Measurements from ENCODE around the gene NACC1. TPM values are rescaled to one million over a fixed set of nuclear protein-coding genes. Genes with fewer than 3 reads are reported as not detected.

Gene NACC1
- total RNA-seq, 1 donor from 2014 or later = 103 TPM

DNA sequence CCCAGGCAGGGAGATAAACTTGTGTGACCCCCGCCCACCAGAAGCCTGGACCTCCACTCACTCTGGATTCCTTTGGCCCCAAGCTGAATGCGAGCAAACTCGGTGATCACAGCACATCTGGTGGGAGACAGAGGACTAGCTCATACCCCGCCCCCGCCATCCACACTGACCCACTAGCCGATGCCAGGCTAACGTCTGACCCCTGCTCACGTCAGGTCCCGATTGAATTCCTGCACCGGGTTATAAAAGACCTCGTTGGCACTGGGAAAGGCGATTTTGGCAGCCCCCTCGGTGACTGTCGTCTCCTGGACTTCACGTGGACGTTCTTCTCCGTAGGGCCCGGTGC lies 2.2 kb upstream of the NACC1 start:
- DNase-seq (ENCODE audit: low spot score, unreplicated experiment) = no peak
- Mint-ChIP-seq H3K27ac (peak overlapping the region; percentile 99), H3K4me3 (ENCODE audit: low read depth) (peak overlapping the region; percentile 96), H3K36me3 (ENCODE audit: insufficient read depth) (no peaks in the 10 kb centered on the region), H3K9me3 (ENCODE audit: low read depth) (no peaks in the 10 kb centered on the region), H3K4me1 (ENCODE audit: low read depth) (peaks cover 18% of the 10 kb centered on the region), H3K27me3 (no peaks in the 10 kb centered on the region)
- no peak for TF ChIP-seq CTCF (IDR thresholded peaks at IDR 0.05; ENCODE audit: unreplicated experiment)

DNA sequence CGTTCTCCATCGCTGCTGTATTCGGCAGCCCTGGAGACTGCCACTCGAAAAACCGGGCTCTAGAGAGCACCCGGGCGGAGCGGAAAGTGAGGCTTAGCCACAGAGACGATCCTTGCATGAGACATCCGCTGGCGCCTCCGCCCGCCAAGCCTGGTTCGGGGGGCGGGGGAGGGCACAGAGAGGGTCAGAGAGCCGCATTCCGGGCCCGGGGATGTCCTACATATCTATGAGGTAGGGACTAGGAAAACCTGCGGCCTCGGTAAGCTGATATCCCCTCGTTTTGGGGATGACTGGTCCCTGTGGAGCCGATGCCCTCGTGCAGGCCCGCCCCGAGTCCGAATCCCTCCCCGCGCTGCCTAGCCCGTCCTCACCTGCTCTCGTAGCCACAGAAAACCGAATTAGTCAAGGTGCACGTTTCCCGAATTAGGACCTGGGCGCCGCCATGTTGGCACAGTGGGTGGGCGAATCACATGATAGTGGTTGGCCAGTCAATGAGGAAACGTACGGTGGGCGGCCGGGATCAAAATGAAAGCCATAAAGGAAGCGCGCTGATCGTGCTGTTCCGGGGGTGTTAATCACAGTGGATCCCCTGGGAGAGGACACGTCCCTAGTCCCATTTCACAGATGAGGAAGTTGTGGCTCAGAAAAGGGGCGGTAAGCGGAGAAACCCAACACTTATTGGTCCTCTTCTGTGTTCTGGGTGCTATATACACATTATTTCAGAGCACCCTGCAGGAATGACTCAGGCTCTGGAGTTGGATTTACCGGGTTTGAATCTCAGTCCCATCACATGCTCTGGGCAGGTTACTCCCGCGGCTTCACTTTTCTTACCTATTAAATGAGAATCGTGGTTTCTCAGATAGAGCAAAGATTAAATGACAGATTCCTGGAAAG lies 1.5 kb upstream of the NACC1 start, which contains the start of gene TRMT1:
Gene TRMT1, minus strand, starts transcription at position 459 of the 894 bp plus-strand sequence. Its CDS starts 341 bp downstream, at position 118.
- H3K36me3 Mint-ChIP-seq (ENCODE audit: insufficient read depth) = no peaks in the 10 kb centered on the region
- peaks cover 19% of the 10 kb centered on the region for H3K4me1 Mint-ChIP-seq (ENCODE audit: low read depth)
- H3K4me3 Mint-ChIP-seq (ENCODE audit: low read depth) = peak within 1 kb of the TSS; percentile 96
- peak; percentile 73 for DNase-seq (ENCODE audit: low spot score, unreplicated experiment)
- TF ChIP-seq CTCF (IDR thresholded peaks at IDR 0.05; ENCODE audit: unreplicated experiment) = no peak
- H3K27ac Mint-ChIP-seq = peak within 1 kb of the TSS; percentile 99
- H3K27me3 Mint-ChIP-seq = no peaks in the 10 kb centered on the region
- H3K9me3 Mint-ChIP-seq (ENCODE audit: low read depth) = no peaks in the 10 kb centered on the region

GRCh38 chr19:13117176-13117771 lies 790 bp upstream of the NACC1 start:
- Mint-ChIP-seq H3K27me3 (no peaks in the 10 kb centered on the region), H3K27ac (peak overlapping the region; percentile 99), H3K4me3 (ENCODE audit: low read depth) (peak overlapping the region; percentile 96), H3K4me1 (ENCODE audit: low read depth) (peaks cover 22% of the 10 kb centered on the region), H3K9me3 (ENCODE audit: low read depth) (no peaks in the 10 kb centered on the region), H3K36me3 (ENCODE audit: insufficient read depth) (peaks cover 2% of the 10 kb centered on the region)
- DNase-seq (ENCODE audit: low spot score, unreplicated experiment) = no peak
- no peak for TF ChIP-seq CTCF (IDR thresholded peaks at IDR 0.05; ENCODE audit: unreplicated experiment)

DNA sequence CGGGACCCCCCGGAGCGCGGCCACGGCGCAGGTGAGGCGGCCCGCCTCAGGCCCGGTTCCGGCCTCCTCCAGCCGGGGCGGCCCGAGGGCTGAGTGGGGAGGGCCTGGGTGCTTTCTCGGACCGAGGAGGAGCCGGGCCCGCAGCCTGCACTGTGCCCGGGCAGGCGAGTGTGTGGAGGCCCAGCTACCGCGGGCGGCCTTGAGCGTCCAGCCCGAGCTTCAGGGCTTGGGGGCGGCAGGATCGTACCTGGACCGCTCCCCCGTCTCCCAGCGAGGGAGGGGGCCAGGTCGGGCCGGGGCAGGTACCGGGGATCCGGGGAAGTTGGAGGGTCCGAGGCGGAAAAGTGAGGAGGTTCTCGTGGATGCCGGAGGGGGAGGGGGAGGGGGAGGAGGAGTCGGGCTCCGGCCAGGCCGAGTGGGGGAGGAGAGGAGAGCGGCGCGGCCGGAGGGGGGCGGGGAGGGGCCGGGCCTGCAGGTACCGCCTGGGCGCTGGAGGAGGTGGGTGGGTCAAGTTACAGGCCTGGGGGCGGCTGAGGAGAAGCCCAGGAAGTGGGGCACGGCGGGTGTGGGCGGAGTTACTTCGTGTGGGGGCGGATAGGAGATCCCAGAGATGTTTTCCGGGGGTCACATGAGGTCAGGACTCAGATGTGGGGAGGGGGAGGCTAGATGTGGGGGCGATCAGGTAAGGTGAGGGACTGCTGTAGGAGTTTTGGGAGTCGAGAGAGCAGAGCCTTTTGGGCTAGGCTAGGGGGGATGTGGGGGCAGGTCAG lies 545 bp downstream of the NACC1 start:
- peak; percentile 50 for DNase-seq (ENCODE audit: low spot score, unreplicated experiment)
- TF ChIP-seq CTCF (IDR thresholded peaks at IDR 0.05; ENCODE audit: unreplicated experiment) = no peak
- peaks cover 2% of the 10 kb centered on the region for H3K36me3 Mint-ChIP-seq (ENCODE audit: insufficient read depth)
- no peaks in the 10 kb centered on the region for H3K27me3 Mint-ChIP-seq
- H3K4me3 Mint-ChIP-seq (ENCODE audit: low read depth) = peak overlapping the region; percentile 77
- H3K27ac Mint-ChIP-seq = peak overlapping the region; percentile 79
- no peaks in the 10 kb centered on the region for H3K9me3 Mint-ChIP-seq (ENCODE audit: low read depth)
- peaks cover 22% of the 10 kb centered on the region for H3K4me1 Mint-ChIP-seq (ENCODE audit: low read depth)

DNA sequence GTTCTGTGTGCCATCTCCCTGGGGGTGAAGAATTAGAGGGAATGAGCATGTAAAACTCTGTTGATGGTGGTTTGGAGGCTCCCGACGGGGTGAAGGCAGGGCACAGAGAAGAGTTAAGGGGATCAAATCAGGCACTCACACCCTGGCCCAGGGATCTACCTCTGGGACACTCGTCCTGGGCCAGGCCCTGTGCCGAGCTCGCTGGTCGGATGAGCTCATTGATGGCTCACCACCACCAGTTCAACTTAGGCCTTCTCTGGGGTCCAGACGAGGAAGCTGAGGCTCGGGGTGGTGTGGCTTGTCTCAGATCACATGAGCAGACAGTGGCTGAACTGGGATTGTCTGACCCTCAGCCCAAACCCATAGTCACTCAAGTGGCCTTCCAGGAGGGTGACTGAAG lies 1.6 kb downstream of the NACC1 start:
- Mint-ChIP-seq H3K36me3 (ENCODE audit: insufficient read depth) (peaks cover 2% of the 10 kb centered on the region), H3K9me3 (ENCODE audit: low read depth) (no peaks in the 10 kb centered on the region), H3K4me3 (ENCODE audit: low read depth) (peak overlapping the region; percentile 77), H3K27me3 (no peaks in the 10 kb centered on the region), H3K4me1 (ENCODE audit: low read depth) (peaks cover 22% of the 10 kb centered on the region), H3K27ac (peak overlapping the region; percentile 79)
- TF ChIP-seq CTCF (IDR thresholded peaks at IDR 0.05; ENCODE audit: unreplicated experiment) = no peak
- DNase-seq (ENCODE audit: low spot score, unreplicated experiment) = no peak

All from progenitor cell of endocrine pancreas (in vitro differentiated cells).